Upper lobe of left lung (tissue), 4 donors: ENCODE data around the gene GJB6.

Experiments used
- CTCF ChIP-seq, 6 experiments: fragments of 450-650 bp in 4 of 6; fragments of 200-600 bp in 2 of 6; sonication (generic) in 2 of 6; IDR thresholded peaks; one replicate each; pipeline ENCODE4 v1.5.1; 2016 to 2019; ENCODE audit warnings: antibody characterized with exemption in 6 of 6
- POLR2A ChIP-seq, 4 donors: fragments of 450-650 bp; IDR thresholded peaks; one replicate each; pipeline ENCODE4 v1.5.1; 2016 to 2017; ENCODE audit warnings: antibody characterized with exemption in 4 of 4, mild to moderate bottlenecking in 2 of 4

GRCh38 chr13:20241593-20241992 lies 9.5 kb upstream of the GJB6 start:
- TF ChIP-seq CTCF (IDR thresholded peaks at IDR 0.05) (no peak), POLR2A (IDR thresholded peaks at IDR 0.05) (no peak)
